Measurements from ENCODE around the gene COPB1.

Gene COPB1

GRCh38 chr11:14444441-14445189, 55.0 kb downstream of the COPB1 start:
- TF ChIP-seq, protein P1, sequence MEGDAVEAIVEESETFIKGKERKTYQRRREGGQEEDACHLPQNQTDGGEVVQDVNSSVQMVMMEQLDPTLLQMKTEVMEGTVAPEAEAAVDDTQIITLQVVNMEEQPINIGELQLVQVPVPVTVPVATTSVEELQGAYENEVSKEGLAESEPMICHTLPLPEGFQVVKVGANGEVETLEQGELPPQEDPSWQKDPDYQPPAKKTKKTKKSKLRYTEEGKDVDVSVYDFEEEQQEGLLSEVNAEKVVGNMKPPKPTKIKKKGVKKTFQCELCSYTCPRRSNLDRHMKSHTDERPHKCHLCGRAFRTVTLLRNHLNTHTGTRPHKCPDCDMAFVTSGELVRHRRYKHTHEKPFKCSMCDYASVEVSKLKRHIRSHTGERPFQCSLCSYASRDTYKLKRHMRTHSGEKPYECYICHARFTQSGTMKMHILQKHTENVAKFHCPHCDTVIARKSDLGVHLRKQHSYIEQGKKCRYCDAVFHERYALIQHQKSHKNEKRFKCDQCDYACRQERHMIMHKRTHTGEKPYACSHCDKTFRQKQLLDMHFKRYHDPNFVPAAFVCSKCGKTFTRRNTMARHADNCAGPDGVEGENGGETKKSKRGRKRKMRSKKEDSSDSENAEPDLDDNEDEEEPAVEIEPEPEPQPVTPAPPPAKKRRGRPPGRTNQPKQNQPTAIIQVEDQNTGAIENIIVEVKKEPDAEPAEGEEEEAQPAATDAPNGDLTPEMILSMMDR (IDR thresholded peaks at IDR 0.05; ENCODE audit: low read depth, low read length, missing control alignments) = no peak
- H3K4me3 ChIP-seq (replicated peaks; ENCODE audit: low read depth, low read length) = no peak overlapping the region
- no peak for DNase-seq (ENCODE audit: extremely low read depth, low read depth)

GRCh38 chr11:14443638-14444037, 56.0 kb downstream of the COPB1 start:
- TF ChIP-seq, protein P1 (IDR thresholded peaks at IDR 0.05; ENCODE audit: low read depth, low read length, missing control alignments) = no peak
- DNase-seq (ENCODE audit: extremely low read depth, low read depth) = no peak
- no peak overlapping the region for H3K4me3 ChIP-seq (replicated peaks; ENCODE audit: low read depth, low read length)

- no peak for DNase-seq (ENCODE audit: extremely low read depth, low read depth)
- TF ChIP-seq, protein P1 (IDR thresholded peaks at IDR 0.05; ENCODE audit: low read depth, low read length, missing control alignments) = no peak
- H3K4me3 ChIP-seq (replicated peaks; ENCODE audit: low read depth, low read length) = no peak overlapping the region
Observed at GRCh38 chr11:14435717-14436512, 63.7 kb downstream of the COPB1 start.

DNA sequence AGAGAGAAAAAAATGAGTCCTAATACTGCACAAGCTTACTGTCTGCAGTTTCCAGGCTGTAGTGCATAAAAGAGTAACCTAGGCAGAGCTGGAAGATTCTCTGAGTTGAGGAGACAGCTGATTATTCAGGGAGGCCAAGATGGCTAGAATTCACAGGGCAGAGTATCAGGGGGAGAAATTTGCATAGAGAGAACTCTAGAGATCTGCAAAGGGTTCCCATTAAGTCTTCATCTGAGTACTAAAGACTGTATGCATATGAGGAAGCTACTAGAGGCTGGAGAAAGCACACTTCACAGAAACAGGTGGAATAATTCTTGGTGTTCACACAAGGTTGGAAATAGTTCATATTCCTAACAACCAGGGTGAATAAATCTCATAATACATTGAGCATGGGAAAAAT, 74.0 kb downstream of the COPB1 start:
- TF ChIP-seq, protein P1 (IDR thresholded peaks at IDR 0.05; ENCODE audit: low read depth, low read length, missing control alignments) = no peak
- no peak for DNase-seq (ENCODE audit: extremely low read depth, low read depth)
- no peak overlapping the region for H3K4me3 ChIP-seq (replicated peaks; ENCODE audit: low read depth, low read length)

DNA sequence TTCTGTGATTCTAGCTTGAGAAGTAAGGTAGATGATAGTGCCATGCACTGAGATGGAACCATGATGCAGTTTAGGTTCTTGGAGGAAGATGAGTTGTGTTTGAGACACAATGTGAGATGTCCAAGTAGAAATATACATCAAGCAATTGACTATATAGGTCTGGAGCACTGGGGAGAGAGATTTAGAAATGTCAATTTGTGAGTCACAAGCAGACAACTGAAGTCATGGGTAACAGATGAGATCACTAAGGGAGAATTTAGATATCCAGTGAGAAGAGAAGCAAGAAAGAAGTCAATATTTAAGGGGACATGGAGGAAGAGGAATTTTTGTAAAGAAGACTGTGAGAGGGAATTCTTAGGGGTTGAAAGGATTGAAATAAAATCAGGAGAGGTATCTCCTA, 75.5 kb downstream of the COPB1 start:
- DNase-seq (ENCODE audit: extremely low read depth, low read depth) = no peak
- H3K4me3 ChIP-seq (replicated peaks; ENCODE audit: low read depth, low read length) = no peak overlapping the region
- TF ChIP-seq, protein P1 (IDR thresholded peaks at IDR 0.05; ENCODE audit: low read depth, low read length, missing control alignments) = no peak

GRCh38 chr11:14423633-14424032, 76.0 kb downstream of the COPB1 start:
- no peak overlapping the region for H3K4me3 ChIP-seq (replicated peaks; ENCODE audit: low read depth, low read length)
- TF ChIP-seq, protein P1 (IDR thresholded peaks at IDR 0.05; ENCODE audit: low read depth, low read length, missing control alignments) = no peak
- no peak for DNase-seq (ENCODE audit: extremely low read depth, low read depth)

Data from HFF-Myc (cell line).